ENCODE measurements around the gene ICAM4.
"Not testable (repeated sequence)": the region's sequence is repeated elsewhere in the genome, so short reads cannot be mapped to it uniquely, and the experiment has no call there.

ICAM4 gene

DNA sequence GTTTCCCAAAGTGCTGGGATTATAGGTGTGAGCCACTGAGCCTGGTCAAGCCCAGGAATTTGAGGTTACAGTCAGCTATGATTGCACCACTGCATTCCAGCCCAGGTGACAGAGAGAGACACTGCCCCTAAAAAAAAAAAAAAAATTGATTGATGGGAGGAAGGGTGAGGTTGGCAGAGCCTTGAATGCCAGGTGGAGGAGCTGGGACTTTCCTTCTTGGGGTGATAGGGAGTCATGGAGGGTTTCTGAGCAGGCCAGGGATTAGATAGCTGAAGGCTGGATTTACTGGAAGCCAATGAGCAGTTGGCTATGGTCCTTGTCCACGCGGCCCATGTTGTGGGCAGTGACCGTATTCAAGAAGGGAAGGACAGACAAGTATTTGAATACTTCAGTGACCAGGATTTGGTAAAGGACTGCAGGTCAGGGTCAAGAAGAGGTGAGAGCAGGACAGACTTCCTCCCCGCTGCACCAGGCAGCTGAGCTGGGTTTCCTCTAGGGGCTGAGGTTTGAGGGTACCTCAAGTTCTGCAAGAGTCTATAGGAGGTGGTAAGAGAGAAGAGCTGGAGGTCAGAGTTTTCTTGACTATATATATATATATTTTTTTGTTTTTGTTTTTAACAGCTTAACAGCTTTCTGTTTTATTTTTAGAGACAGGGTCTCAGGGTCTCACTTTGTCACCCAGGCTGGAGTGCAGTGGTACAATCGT is 6.9 kb upstream of the ICAM4 start:
- H3K27ac Mint-ChIP-seq, result peak overlapping the region in 1 of 3 experiments; percentile 45
- peaks cover 1% of the 10 kb centered on the region for H3K36me3 Mint-ChIP-seq (ENCODE audit: low read depth)
- no peaks in the 10 kb centered on the region for H3K9me3 Mint-ChIP-seq
- TF ChIP-seq, protein P1, sequence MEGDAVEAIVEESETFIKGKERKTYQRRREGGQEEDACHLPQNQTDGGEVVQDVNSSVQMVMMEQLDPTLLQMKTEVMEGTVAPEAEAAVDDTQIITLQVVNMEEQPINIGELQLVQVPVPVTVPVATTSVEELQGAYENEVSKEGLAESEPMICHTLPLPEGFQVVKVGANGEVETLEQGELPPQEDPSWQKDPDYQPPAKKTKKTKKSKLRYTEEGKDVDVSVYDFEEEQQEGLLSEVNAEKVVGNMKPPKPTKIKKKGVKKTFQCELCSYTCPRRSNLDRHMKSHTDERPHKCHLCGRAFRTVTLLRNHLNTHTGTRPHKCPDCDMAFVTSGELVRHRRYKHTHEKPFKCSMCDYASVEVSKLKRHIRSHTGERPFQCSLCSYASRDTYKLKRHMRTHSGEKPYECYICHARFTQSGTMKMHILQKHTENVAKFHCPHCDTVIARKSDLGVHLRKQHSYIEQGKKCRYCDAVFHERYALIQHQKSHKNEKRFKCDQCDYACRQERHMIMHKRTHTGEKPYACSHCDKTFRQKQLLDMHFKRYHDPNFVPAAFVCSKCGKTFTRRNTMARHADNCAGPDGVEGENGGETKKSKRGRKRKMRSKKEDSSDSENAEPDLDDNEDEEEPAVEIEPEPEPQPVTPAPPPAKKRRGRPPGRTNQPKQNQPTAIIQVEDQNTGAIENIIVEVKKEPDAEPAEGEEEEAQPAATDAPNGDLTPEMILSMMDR (IDR thresholded peaks at IDR 0.05; ENCODE audit: unreplicated experiment in 3 of 3), result no peak
- H3K4me1 Mint-ChIP-seq, result no peaks in the 10 kb centered on the region
- peaks cover 19% of the 10 kb centered on the region for H3K27me3 Mint-ChIP-seq (ENCODE audit: low read depth)
- H3K4me3 Mint-ChIP-seq, result no peak overlapping the region

DNA sequence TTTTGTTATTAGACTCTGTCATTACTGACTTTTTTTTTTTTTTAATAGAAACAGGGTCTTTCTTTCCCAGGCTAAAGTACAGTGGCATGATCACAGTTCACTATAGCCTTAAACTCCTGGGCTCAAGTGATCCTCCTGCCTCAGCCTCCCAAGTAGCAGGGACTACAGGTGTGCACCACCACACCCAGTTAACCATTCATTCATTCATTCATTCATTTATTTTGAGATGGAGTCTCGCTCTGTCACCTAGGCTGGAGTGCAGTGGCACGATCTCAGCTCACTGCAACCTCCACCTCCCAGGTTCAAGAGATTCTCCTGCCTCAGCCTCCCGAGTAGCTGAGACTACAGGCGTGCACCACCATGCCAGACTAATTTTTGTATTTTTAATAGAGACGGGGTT is 4.7 kb upstream of the ICAM4 start:
- H3K27me3 Mint-ChIP-seq (ENCODE audit: low read depth), result peaks cover 35% of the 10 kb centered on the region
- not testable (repeated sequence) for H3K36me3 Mint-ChIP-seq (ENCODE audit: low read depth); H3K4me3 Mint-ChIP-seq; H3K9me3 Mint-ChIP-seq; H3K27ac Mint-ChIP-seq; H3K4me1 Mint-ChIP-seq

DNA sequence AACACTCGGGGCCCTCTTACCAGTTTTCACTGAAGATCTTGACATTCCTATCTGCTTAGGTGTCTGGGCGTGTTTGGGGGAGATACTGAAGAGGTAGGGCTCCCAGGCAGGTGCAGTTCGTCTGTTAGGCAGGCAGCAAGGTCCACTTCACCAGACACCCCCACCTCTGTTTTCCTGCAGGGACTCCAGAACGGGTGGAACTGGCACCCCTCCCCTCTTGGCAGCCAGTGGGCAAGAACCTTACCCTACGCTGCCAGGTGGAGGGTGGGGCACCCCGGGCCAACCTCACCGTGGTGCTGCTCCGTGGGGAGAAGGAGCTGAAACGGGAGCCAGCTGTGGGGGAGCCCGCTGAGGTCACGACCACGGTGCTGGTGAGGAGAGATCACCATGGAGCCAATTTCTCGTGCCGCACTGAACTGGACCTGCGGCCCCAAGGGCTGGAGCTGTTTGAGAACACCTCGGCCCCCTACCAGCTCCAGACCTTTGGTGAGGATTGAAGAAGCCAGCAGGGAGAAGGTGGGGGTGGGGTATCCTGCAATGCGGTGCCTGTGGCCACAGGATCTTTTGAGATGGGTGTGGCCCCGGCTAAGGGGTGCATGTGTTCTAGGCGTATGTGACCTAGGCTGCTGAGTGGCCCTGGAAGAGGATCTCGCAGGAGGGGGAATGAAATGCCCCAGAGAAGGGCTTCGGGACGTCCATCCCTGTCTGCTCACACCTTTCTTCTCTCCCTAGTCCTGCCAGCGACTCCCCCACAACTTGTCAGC is 3.3 kb upstream of the ICAM4 start:
- Mint-ChIP-seq H3K4me3 (no peak overlapping the region), H3K9me3 (no peaks in the 10 kb centered on the region), H3K4me1 (peaks cover 9% of the 10 kb centered on the region), H3K27me3 (ENCODE audit: low read depth) (peaks cover 49% of the 10 kb centered on the region), H3K27ac (no peak overlapping the region), H3K36me3 (ENCODE audit: low read depth) (peaks cover 6% of the 10 kb centered on the region)
- TF ChIP-seq, protein P1 (IDR thresholded peaks at IDR 0.05; ENCODE audit: unreplicated experiment in 3 of 3), result no peak

DNA sequence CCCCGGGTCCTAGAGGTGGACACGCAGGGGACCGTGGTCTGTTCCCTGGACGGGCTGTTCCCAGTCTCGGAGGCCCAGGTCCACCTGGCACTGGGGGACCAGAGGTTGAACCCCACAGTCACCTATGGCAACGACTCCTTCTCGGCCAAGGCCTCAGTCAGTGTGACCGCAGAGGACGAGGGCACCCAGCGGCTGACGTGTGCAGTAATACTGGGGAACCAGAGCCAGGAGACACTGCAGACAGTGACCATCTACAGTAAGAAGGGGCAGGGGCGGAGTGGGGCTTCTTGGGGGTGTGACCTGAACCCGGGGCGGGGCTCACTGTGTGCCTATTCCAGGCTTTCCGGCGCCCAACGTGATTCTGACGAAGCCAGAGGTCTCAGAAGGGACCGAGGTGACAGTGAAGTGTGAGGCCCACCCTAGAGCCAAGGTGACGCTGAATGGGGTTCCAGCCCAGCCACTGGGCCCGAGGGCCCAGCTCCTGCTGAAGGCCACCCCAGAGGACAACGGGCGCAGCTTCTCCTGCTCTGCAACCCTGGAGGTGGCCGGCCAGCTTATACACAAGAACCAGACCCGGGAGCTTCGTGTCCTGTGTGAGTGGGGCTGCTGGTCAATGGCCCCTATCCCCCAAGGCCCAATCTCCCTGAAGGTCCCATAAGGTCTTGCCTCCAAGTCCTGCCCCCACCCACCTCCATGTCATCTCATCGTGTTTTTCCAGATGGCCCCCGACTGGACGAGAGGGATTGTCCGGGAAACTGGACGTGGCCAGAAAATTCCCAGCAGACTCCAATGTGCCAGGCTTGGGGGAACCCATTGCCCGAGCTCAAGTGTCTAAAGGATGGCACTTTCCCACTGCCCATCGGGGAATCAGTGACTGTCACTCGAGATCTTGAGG is 2.4 kb upstream of the ICAM4 start:
- TF ChIP-seq, protein P1 (IDR thresholded peaks at IDR 0.05; ENCODE audit: unreplicated experiment in 3 of 3), result no peak
- Mint-ChIP-seq H3K36me3 (ENCODE audit: low read depth) (peaks cover 6% of the 10 kb centered on the region), H3K27me3 (ENCODE audit: low read depth) (peaks cover 53% of the 10 kb centered on the region), H3K27ac (no peak overlapping the region), H3K9me3 (no peaks in the 10 kb centered on the region), H3K4me1 (peaks cover 14% of the 10 kb centered on the region), H3K4me3 (no peak overlapping the region)

DNA sequence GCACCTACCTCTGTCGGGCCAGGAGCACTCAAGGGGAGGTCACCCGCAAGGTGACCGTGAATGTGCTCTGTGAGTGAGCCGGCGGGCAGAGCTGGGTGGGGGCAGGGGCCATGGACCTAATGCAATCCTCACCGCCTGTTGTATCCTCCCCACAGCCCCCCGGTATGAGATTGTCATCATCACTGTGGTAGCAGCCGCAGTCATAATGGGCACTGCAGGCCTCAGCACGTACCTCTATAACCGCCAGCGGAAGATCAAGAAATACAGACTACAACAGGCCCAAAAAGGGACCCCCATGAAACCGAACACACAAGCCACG is 1.8 kb upstream of the ICAM4 start:
- Mint-ChIP-seq H3K27ac (peak overlapping the region in 1 of 3 experiments; percentile 97), H3K36me3 (ENCODE audit: low read depth) (peaks cover 6% of the 10 kb centered on the region), H3K4me3 (no peak overlapping the region), H3K27me3 (ENCODE audit: low read depth) (peaks cover 59% of the 10 kb centered on the region), H3K4me1 (peaks cover 14% of the 10 kb centered on the region), H3K9me3 (no peaks in the 10 kb centered on the region)
- TF ChIP-seq, protein P1 (IDR thresholded peaks at IDR 0.05; ENCODE audit: unreplicated experiment in 3 of 3), result no peak

DNA sequence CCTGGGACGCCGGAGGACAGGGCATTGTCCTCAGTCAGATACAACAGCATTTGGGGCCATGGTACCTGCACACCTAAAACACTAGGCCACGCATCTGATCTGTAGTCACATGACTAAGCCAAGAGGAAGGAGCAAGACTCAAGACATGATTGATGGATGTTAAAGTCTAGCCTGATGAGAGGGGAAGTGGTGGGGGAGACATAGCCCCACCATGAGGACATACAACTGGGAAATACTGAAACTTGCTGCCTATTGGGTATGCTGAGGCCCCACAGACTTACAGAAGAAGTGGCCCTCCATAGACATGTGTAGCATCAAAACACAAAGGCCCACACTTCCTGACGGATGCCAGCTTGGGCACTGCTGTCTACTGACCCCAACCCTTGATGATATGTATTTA is 1.4 kb upstream of the ICAM4 start:
- Mint-ChIP-seq H3K4me3 (no peak overlapping the region), H3K9me3 (no peaks in the 10 kb centered on the region), H3K4me1 (peaks cover 16% of the 10 kb centered on the region), H3K27ac (peak overlapping the region in 2 of 3 experiments; percentile 93 to 97), H3K36me3 (ENCODE audit: low read depth) (peaks cover 6% of the 10 kb centered on the region), H3K27me3 (ENCODE audit: low read depth) (peaks cover 64% of the 10 kb centered on the region)
- TF ChIP-seq, protein P1 (IDR thresholded peaks at IDR 0.05; ENCODE audit: unreplicated experiment in 3 of 3), result no peak
